Cardiac ventricle fibroblast (primary cell): ENCODE data around the gene BLNK. TPM values are rescaled to one million over a fixed set of nuclear protein-coding genes. Genes with fewer than 3 reads are reported as not detected.

Experiments
- total RNA-seq: library from RNA; depleted of rRNA; stranded (reverse); fragments of >200 nt; gene quantifications from 2 replicates; pipeline ENCODE4 v1.2.3, GENCODE V29; 2015

The BLNK gene
- total RNA-seq = not detected in 2 replicates

DNA sequence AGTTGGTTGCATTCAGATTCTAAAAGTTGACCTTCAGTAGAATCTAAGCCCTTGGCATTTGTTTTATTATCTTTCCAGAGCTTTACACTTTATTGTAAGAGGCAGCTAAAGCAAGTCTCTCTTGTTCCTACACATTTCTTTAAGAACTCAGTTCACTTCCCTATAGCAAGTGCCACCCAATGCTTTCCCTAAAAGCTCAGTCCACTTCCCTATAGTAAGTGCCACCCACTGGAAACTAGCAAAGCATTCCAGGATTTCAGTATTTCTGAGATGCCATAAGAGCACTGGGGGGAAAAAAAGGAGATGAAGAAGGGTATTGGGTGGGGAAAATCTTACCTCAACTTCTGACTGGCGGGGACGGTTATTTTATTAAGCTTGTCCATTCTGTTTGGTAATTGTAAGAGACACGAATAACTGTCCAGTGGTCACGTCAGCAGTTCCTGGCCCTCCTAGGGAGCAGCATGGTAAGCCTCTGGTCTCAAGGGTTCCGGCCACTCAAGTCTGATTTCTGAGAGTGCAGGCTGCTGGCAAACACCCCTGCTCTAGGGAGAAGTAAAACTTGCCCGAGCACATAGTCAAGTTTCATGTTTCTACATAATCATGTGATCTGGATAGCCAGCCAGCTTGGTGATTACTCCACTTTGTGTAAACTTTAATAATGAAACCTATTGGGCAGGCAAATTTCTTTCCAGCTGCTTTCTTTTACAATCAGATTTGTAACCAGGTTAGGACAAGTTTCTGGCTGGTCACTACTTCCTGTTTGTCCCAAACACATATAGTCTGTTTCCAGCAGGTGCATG lies at the start of gene BLNK:
Gene BLNK, minus strand, starts transcription at position 554 of the 800 bp plus-strand sequence. Its CDS starts 171 bp downstream, at position 383.

DNA sequence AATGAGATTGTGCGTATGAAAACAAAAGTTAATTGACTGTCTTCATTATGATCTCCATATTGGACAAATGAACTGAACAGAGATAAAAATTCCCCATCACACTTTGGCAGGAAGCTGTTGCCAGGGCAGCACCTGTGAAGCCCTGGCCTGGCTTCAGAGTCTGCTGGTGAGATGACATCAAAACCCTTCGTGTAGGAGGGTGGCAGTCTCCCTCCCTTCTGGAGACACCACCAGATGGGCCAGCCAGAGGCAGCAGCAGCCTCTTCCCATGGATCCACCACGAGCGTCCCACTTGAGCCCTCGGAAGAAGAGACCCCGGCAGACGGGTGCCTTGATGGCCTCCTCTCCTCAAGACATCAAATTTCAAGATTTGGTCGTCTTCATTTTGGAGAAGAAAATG lies 32.9 kb upstream of the BLNK start, which contains the start of gene DNTT:
Gene DNTT, plus strand, starts transcription at position 205 of the 400 bp plus-strand sequence. Its CDS starts 64 bp downstream, at position 269.

Other genes starting within 250 kb of the BLNK start
- gene CCNJ, start 228.0 kb downstream of the BLNK start, total RNA-seq = 1.2 and 2.6 TPM in 2 replicates
- gene ZNF518A, start 141.3 kb downstream of the BLNK start, total RNA-seq = 5.9 and 6.6 TPM in 2 replicates
- gene DNTT, start 32.9 kb upstream of the BLNK start, total RNA-seq = not detected in 2 replicates
- gene OPALIN, start 87.4 kb upstream of the BLNK start, total RNA-seq = not detected in 2 replicates
- gene TLL2, start 242.4 kb upstream of the BLNK start, total RNA-seq = 0.44 and 0.98 TPM in 2 replicates